ENCODE results near the gene NIPSNAP2. TPM values are rescaled to one million over a fixed set of nuclear protein-coding genes. Genes with fewer than 3 reads are reported as not detected.
"Not testable (repeated sequence)": the region's sequence is repeated elsewhere in the genome, so short reads cannot be mapped to it uniquely, and the experiment has no call there.

NIPSNAP2 gene
- 6.1 TPM for total RNA-seq

GRCh38 chr7:55964261-55965099 lies at the start of gene NIPSNAP2:
Gene NIPSNAP2 (plus strand): TSS chr7:55964585. CDS start chr7:55964610, 25 bp downstream.
- ATAC-seq (peak; percentile 93), DNase-seq (ENCODE audit: low spot score) (peak; percentile 94)

DNA sequence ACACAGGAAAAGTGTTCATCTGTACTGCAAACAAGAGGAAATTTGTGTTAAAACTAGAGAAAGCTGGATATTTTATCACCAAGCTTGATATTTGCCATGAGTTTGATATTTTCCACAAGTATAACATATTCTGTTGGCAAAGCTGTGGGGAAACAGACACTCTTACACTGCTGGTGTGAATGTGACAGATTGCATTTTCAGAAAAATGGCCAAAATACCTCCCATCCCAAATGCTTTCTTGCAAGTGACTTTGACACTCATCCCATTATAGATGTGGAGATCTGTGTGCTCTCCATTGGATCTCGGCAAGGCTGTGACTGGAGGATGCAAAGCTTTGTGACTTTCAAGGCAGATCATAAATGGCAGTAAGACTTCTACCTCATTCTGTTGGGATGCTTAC lies 46.6 kb upstream of the NIPSNAP2 start:
- no peak for DNase-seq (ENCODE audit: low spot score)
- no peak for ATAC-seq

- no peak for ATAC-seq
Measured at GRCh38 chr7:55928006-55928767, 36.2 kb upstream of the NIPSNAP2 start.

GRCh38 chr7:55931421-55932151 lies 32.8 kb upstream of the NIPSNAP2 start:
- DNase-seq (ENCODE audit: low spot score) (no peak), ATAC-seq (no peak)

More at GRCh38 chr7:55928006-55928767, 36.2 kb upstream of the NIPSNAP2 start:
- no peak for DNase-seq (ENCODE audit: low spot score)

GRCh38 chr7:55939514-55940123 lies 24.8 kb upstream of the NIPSNAP2 start:
- no peak for ATAC-seq
- DNase-seq (ENCODE audit: low spot score), result no peak

DNA sequence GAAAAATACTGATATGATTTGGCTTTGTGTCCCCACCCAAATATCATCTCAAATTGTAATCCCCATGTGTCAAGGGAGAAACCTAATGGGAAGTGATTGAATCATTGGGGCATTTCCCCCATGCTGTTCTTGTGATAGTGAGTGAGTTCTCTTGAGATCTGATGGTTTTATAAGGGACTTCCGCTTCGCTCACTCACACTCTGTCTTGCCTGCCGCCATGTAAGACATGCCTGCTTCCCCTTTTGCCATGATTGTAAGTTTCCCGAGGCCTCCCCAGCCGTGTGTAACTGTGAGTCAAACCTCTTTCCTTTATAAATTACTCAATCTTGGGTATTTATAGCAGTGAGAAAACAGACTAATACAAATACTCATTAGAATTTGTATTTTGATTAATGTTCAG lies 17.8 kb upstream of the NIPSNAP2 start:
- ATAC-seq (no peak), DNase-seq (ENCODE audit: low spot score) (no peak)

DNA sequence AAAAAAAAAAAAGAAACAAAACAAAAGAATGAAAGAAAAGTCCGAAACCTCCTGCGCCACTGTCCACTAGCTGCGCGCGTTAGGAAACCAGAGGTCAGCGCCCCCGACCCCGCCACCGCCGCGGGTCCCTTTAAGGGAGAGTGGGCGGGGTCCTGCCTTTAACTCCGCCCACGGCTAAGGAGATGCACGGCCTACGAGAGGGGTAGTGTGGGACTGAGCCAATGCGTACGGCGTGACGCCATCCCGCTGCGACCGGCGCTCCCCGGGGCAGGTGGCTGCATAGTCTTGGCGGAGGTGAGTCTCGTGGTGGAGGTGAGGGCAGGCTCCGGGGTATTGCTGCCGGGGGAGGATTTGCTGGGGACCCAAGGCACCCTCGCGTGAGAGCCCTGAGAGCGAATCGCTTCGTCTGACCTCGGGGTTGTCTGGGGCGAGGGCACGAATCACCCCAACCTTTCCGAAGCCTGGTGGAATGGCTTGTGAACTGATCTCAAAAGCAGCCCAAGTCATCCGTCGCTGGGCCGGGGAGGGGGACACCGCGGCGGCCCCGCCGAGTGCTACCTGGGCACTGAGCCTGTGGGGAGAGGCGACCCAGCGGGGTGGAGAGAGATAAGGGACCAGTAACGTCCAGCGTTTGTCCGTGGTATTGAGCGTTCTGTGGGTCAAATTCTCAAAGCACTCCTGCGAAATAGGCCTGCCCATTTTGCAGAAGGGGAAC lies 12.6 kb upstream of the NIPSNAP2 start, which contains the start of gene MRPS17:
Gene MRPS17, plus strand, starts transcription at position 241 of the 715 bp plus-strand sequence. CDS start 1,319 bp downstream, outside the sequence.
- ATAC-seq, result peak; percentile 98
- DNase-seq (ENCODE audit: low spot score), result peak; percentile 95

DNA sequence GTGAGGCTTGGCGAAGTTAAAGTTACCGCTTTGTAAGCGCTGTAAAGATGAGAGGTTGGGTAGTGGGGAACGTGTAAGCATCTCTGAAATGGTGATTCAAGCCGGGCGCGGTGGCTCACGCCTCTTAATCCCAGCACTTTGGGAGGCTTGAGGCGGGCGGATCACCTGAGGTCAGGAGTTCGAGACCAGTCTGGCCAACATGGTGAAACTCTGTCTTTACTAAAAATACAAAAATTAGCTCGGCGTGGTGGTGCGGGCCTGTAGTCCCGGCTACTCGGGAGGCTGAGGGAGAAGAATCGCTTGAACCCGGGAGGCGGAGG lies 12.1 kb upstream of the NIPSNAP2 start:
- DNase-seq (ENCODE audit: low spot score); ATAC-seq: not testable (repeated sequence)

GRCh38 chr7:55953707-55954475 lies 10.5 kb upstream of the NIPSNAP2 start:
- ATAC-seq, result peak; percentile 57
- peak; percentile 55 for DNase-seq (ENCODE audit: low spot score)

DNA sequence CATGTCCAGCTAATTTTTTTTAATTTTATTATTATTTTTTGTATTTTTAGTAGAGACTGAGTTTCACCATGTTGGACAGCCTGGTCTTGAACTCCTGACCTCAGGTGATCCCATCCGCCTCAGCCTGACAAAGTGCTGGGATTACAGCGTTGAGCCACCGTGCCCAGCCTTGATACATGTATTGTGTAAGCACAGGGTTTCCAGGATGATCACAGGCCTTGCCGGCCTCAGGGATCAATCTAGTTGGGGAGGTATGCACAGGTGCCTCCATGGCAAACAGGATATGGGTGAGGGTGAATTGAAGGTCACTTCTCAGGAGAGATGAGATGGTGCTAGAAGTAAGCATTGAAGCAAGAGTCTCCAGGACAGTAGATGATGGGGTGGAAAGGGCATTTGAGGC lies 7.2 kb upstream of the NIPSNAP2 start:
- no peak for DNase-seq (ENCODE audit: low spot score)
- ATAC-seq, result no peak

GRCh38 chr7:55962014-55962413 lies 2.4 kb upstream of the NIPSNAP2 start:
- no peak for ATAC-seq
- DNase-seq (ENCODE audit: low spot score), result no peak

DNA sequence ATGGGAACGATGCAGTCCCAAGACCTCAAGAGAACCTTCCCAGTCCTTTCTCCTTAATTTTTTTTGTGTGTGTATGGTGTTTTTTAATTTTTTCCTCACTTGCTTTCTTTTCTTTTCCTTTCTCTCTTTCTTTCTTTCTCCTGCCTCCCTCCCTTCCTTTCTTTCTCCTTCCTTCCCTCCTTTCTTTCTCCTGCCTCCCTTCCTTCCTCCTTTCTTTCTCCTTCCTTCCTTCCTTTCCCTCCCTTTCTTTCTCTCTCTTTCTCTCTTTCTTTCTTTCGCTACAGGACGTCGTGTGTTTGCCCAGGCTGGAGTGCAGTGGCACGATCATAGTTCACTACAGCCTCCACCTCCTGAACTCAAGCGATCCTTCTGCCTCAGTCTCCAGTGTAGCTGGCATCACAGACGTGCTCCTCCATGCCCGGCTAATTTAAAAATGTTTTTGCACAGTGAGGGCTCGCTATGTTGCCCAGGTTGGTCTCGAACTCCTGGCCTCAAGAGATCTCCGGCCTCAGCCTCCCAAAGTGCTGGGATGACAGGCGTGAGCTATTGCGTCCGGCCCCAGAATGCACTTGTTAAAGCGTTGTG lies 709 bp upstream of the NIPSNAP2 start:
- no peak for ATAC-seq
- no peak for DNase-seq (ENCODE audit: low spot score)

DNA sequence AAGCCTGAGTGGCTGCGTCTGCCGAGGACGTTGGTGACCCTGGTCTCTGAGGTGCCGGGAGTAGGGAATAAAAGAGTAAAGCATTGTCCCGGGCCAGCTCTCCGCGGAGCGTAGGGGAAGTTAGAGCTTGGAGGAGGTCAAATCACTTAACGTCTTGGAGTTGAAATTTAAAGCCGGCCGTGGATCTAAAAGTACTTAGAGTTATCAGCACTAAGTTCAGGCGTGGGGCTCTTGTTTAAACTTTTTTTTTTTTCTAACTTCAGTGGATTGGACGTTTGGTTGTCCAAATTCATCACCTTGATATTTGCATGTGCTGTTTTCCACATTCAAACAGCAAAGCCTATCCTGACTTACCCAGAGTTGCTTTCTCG lies 700 bp downstream of the NIPSNAP2 start:
- no peak for DNase-seq (ENCODE audit: low spot score)
- ATAC-seq, result no peak

- ATAC-seq (peak; percentile 34), DNase-seq (ENCODE audit: low spot score) (peak; percentile 74)
Measured at GRCh38 chr7:55965805-55966421, 1.5 kb downstream of the NIPSNAP2 start.

DNA sequence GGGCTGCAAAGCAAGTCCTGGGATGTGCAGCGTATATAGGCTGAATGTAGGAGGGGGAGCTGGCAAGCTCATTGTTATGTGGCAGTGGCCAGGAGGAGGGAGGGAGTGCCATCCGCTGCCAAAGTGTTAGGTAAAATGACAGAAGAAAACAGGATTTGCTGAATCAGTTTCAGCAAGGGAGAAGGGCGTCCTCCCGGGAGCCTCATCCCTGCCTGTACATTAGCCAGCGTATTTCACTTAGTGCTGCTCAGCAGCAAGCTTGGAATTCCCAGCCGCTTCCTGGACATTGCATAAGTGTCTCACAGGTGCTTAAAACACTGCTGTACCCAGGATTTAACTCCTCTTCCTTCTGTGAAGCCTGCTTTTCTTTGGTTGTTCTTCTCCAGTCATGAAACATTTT lies 2.5 kb downstream of the NIPSNAP2 start:
- DNase-seq (ENCODE audit: low spot score) (no peak), ATAC-seq (no peak)

DNA sequence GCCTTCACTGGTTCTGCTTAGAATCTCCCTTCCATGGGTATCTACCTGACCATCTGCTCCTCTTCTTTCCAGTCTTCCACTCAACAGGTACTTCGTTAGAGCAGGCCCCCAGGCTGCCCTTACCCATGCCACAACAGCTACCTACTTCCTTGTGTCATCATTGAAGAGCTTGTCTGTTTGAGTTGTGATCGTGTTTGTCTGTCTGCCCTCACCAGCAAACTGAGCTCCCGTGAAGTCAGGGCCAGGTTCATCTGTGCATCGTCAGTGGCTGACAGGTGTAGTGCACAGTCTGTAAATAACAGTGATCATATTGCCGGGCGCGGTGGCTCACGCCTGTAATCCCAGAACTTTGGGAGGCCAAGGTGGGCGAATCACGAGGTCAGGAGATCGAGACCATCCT lies 5.0 kb downstream of the NIPSNAP2 start:
- ATAC-seq, result no peak

GRCh38 chr7:55970561-55970960 lies 6.2 kb downstream of the NIPSNAP2 start:
- ATAC-seq (no peak), DNase-seq (ENCODE audit: low spot score) (no peak)

More for the DNA sequence above, 5.0 kb downstream of the NIPSNAP2 start:
- DNase-seq (ENCODE audit: low spot score), result no peak

DNA sequence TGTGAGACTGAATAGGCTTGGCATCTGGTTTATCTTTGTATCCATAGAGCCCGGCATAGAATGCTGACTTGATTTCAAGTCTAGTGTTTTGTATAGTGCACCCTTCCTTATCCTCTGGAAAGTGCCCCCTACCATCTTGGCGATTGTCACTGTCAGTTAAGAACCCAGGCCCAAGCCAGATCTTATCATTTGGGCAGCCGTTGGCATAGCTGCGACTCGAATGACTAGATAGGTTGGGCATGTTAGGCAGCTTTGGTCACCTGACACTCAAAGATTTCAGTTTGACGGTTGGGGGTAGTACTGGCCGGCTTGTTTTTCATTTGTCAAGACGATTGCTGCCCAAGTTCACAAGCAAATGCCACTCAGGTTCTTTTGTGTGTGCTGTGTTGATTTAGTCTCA lies 6.6 kb downstream of the NIPSNAP2 start:
- ATAC-seq (no peak), DNase-seq (ENCODE audit: low spot score) (no peak)

Data from left lobe of liver (tissue), 2 donors.